ENCODE data around the gene TTBK2. TPM values are rescaled to one million over a fixed set of nuclear protein-coding genes. Genes with fewer than 3 reads are reported as not detected.
A peak's percentile ranks its signal among the peaks of the same experiment; 100 is the strongest.

TTBK2 gene
- total RNA-seq, 5 donors from 2014 or later (not counting 1 experiment from before 2014, with no cell fraction given): 26.2 to 30.7 (median 26.9) TPM

GRCh38 chr15:42721016-42721415 lies 199.6 kb downstream of the TTBK2 start:
- H3K27ac Mint-ChIP-seq: peak overlapping the region in 1 of 2 donors; percentile 52
- H3K36me3 Mint-ChIP-seq: peaks cover 21% of the 10 kb centered on the region
- no peaks in the 10 kb centered on the region for H3K9me3 ChIP-seq
- ATAC-seq (replicated peaks in 1 of 4): no peak
- H3K27me3 Mint-ChIP-seq: no peaks in the 10 kb centered on the region
- 100% methylated on average over 1 of the region's 6 CpGs for WGBS (ENCODE audit: insufficient coverage)
- no peak overlapping the region for H3K4me3 ChIP-seq (ENCODE audit: control insufficient read depth in 1 of 2, extremely low read depth in 1 of 2, low read length in 1 of 2)
- CTCF ChIA-PET: interaction anchor here (0.7 kb wide), 2 partner anchors 22 to 139 kb away, joined by 5 to 6 read pairs; no protein-coding TSS in a partner anchor
- no peaks in the 10 kb centered on the region for H3K9me3 Mint-ChIP-seq
- H3K4me3 Mint-ChIP-seq: no peak overlapping the region
- no peak for DNase-seq
- H3K27ac ChIP-seq (ENCODE audit: low read length): no peak overlapping the region
- POLR2A ChIA-PET: no interaction called here
- no peaks in the 10 kb centered on the region for H3K4me1 Mint-ChIP-seq
- no peaks in the 10 kb centered on the region for H3K27me3 ChIP-seq (replicated peaks in 1 of 2; ENCODE audit: control insufficient read depth in 2 of 2, extremely low read depth in 1 of 2, insufficient read depth in 2 of 2, low read length in 1 of 2)
- no peaks in the 10 kb centered on the region for H3K4me1 ChIP-seq (ENCODE audit: control insufficient read depth in 1 of 2, extremely low read depth in 1 of 2, insufficient read depth in 2 of 2, low read length in 2 of 2)
- peaks cover 3 to 44% of the 10 kb centered on the region in 2 donors for H3K36me3 ChIP-seq (ENCODE audit: control insufficient read depth in 2 of 2, extremely low read depth in 1 of 2, insufficient read depth in 1 of 2, low read length in 1 of 2)

DNA sequence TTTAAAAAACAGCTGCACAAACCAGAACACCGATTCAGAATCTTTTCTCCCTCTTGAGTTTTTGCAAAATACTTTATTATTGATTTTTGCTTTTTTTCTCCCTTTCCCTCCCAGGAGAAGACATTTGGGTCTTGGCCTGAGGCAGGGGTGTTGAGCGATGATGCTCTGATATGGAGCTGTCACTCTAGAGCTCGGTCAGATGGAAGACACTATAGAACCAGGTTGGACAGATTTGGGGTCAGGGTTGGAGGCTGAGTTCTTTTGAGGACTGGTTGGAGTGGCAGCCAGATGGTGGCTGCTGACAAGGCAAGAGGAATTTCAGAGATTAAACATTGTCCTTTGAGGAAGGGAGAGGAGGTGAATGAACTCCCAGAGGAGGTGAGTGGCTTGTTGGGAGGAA lies 200.5 kb downstream of the TTBK2 start:
- H3K4me1 ChIP-seq (ENCODE audit: control insufficient read depth in 1 of 2, extremely low read depth in 1 of 2, insufficient read depth in 2 of 2, low read length in 2 of 2): no peaks in the 10 kb centered on the region
- POLR2A ChIA-PET: no interaction called here
- H3K27me3 ChIP-seq (replicated peaks in 1 of 2; ENCODE audit: control insufficient read depth in 2 of 2, extremely low read depth in 1 of 2, insufficient read depth in 2 of 2, low read length in 1 of 2): no peaks in the 10 kb centered on the region
- Mint-ChIP-seq H3K27ac (peak overlapping the region; percentile 4 to 60), H3K36me3 (peaks cover 15% of the 10 kb centered on the region), H3K4me3 (no peak overlapping the region), H3K9me3 (no peaks in the 10 kb centered on the region), H3K4me1 (no peaks in the 10 kb centered on the region), H3K27me3 (no peaks in the 10 kb centered on the region)
- DNase-seq (no peak), ATAC-seq (replicated peaks in 1 of 4) (no peak)
- CTCF ChIA-PET: no interaction called here
- H3K36me3 ChIP-seq (ENCODE audit: control insufficient read depth in 2 of 2, extremely low read depth in 1 of 2, insufficient read depth in 1 of 2, low read length in 1 of 2): peaks cover 3 to 36% of the 10 kb centered on the region in 2 donors
- WGBS (ENCODE audit: insufficient coverage): 100% methylated on average over 2 of the region's 3 CpGs
- no peak overlapping the region for H3K27ac ChIP-seq (ENCODE audit: low read length)
- no peak overlapping the region for H3K4me3 ChIP-seq (ENCODE audit: control insufficient read depth in 1 of 2, extremely low read depth in 1 of 2, low read length in 1 of 2)
- no peaks in the 10 kb centered on the region for H3K9me3 ChIP-seq

DNA sequence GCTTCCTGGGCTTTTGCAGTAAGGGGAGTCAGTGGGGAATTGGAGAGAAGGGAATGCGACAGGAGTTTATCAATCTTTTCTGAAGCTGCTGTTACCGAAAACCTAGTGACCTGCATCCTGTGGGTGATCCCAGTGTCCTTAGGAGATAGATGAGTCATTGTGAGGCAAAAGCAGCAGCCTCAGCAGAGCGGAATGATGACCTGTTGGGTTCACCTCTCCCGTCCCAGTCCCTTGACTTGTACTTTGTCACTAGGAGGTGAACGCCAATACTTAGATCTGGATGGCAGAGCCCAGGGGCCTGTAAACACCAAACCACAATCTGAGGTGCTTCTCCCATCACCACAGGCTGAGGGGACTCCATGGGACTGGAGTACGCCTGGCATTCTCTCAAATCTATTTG lies 201.5 kb downstream of the TTBK2 start:
- CTCF ChIA-PET: no interaction called here
- H3K4me3 Mint-ChIP-seq: no peak overlapping the region
- Histone ChIP-seq H3K27me3 (replicated peaks in 1 of 2; ENCODE audit: control insufficient read depth in 2 of 2, extremely low read depth in 1 of 2, insufficient read depth in 2 of 2, low read length in 1 of 2) (no peaks in the 10 kb centered on the region), H3K36me3 (ENCODE audit: control insufficient read depth in 2 of 2, extremely low read depth in 1 of 2, insufficient read depth in 1 of 2, low read length in 1 of 2) (peaks cover 3 to 28% of the 10 kb centered on the region in 2 donors), H3K4me1 (ENCODE audit: control insufficient read depth in 1 of 2, extremely low read depth in 1 of 2, insufficient read depth in 2 of 2, low read length in 2 of 2) (no peaks in the 10 kb centered on the region), H3K9me3 (no peaks in the 10 kb centered on the region), H3K4me3 (ENCODE audit: control insufficient read depth in 1 of 2, extremely low read depth in 1 of 2, low read length in 1 of 2) (no peak overlapping the region), H3K27ac (ENCODE audit: low read length) (no peak overlapping the region)
- peaks cover 8% of the 10 kb centered on the region for H3K36me3 Mint-ChIP-seq
- H3K27me3 Mint-ChIP-seq: no peaks in the 10 kb centered on the region
- H3K4me1 Mint-ChIP-seq: no peaks in the 10 kb centered on the region
- 95% methylated on average over 5 of the region's 6 CpGs for WGBS (ENCODE audit: insufficient coverage)
- POLR2A ChIA-PET: interaction anchor here in 1 of 2 donors (0.5 kb wide), 1 partner anchor 188 kb away, joined by 5 read pairs; no protein-coding TSS in a partner anchor
- H3K27ac Mint-ChIP-seq: no peak overlapping the region
- no peaks in the 10 kb centered on the region for H3K9me3 Mint-ChIP-seq
- no peak for DNase-seq
- ATAC-seq (replicated peaks in 1 of 4): no peak

DNA sequence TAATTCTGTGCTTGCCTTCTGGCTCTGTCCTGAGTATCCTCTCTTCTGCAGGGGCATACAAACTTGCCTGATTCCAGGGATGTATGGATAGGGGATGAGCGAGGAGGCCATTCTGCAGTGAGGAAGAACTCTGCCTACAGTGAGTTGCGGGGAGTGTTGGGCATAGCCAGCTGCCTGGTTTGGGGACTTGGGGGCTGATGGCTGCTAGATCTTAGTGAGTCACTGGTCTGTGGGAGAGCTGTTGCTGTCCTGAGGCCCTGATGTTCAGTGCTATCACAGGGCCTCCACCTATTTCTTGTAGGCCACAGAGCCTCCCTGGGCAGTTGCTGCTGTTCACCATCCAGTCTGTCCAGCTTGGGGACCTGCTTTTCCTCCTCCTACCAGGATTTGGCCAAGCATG lies 204.0 kb downstream of the TTBK2 start:
- H3K4me3 Mint-ChIP-seq: no peak overlapping the region
- 94% methylated on average over 2 of the region's 2 CpGs for WGBS (ENCODE audit: insufficient coverage)
- no peak overlapping the region for H3K27ac Mint-ChIP-seq
- no peaks in the 10 kb centered on the region for H3K4me1 ChIP-seq (ENCODE audit: control insufficient read depth in 1 of 2, extremely low read depth in 1 of 2, insufficient read depth in 2 of 2, low read length in 2 of 2)
- H3K36me3 ChIP-seq (ENCODE audit: control insufficient read depth in 2 of 2, extremely low read depth in 1 of 2, insufficient read depth in 1 of 2, low read length in 1 of 2): peaks cover 0 to 13% of the 10 kb centered on the region in 2 donors
- no peak overlapping the region for H3K27ac ChIP-seq (ENCODE audit: low read length)
- ChIA-PET CTCF (interaction anchor here in 1 of 2 donors (0.6 to 1.0 kb wide), 2 partner anchors 9 to 86 kb away, joined by 3 to 10 read pairs; no protein-coding TSS in a partner anchor), POLR2A (no interaction called here)
- ATAC-seq (replicated peaks in 1 of 4) (no peak), DNase-seq (no peak)
- no peaks in the 10 kb centered on the region for H3K4me1 Mint-ChIP-seq
- H3K9me3 ChIP-seq: no peaks in the 10 kb centered on the region
- H3K27me3 ChIP-seq (replicated peaks in 1 of 2; ENCODE audit: control insufficient read depth in 2 of 2, extremely low read depth in 1 of 2, insufficient read depth in 2 of 2, low read length in 1 of 2): no peaks in the 10 kb centered on the region
- peaks cover 8% of the 10 kb centered on the region for H3K36me3 Mint-ChIP-seq
- no peaks in the 10 kb centered on the region for H3K9me3 Mint-ChIP-seq
- no peak overlapping the region for H3K4me3 ChIP-seq (ENCODE audit: control insufficient read depth in 1 of 2, extremely low read depth in 1 of 2, low read length in 1 of 2)
- no peaks in the 10 kb centered on the region for H3K27me3 Mint-ChIP-seq

DNA sequence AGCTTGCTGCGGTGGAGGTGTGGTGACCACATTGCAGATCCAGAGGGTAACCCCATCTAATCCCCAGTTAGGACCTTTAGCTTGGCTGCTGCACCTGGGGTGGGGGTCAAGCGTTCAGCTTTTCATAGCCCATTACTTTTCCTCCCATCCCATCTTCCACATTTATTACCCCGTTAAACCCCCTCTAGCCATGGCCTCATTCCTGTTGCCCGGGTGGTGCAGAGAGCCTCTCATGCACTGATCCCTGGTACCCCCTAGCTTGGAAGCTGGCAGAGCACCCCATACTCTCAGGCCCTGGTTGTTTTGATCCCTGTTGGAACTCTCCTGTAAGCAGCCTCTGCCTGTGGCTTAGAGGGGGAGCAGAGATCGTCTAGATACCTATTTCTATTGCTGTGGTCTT lies 204.5 kb downstream of the TTBK2 start:
- peaks cover 0 to 13% of the 10 kb centered on the region in 2 donors for H3K36me3 ChIP-seq (ENCODE audit: control insufficient read depth in 2 of 2, extremely low read depth in 1 of 2, insufficient read depth in 1 of 2, low read length in 1 of 2)
- no peaks in the 10 kb centered on the region for H3K9me3 ChIP-seq
- 90% methylated on average over 4 of the region's 5 CpGs for WGBS (ENCODE audit: insufficient coverage)
- no peaks in the 10 kb centered on the region for H3K27me3 ChIP-seq (replicated peaks in 1 of 2; ENCODE audit: control insufficient read depth in 2 of 2, extremely low read depth in 1 of 2, insufficient read depth in 2 of 2, low read length in 1 of 2)
- H3K4me1 Mint-ChIP-seq: no peaks in the 10 kb centered on the region
- no peak for DNase-seq
- no peaks in the 10 kb centered on the region for H3K27me3 Mint-ChIP-seq
- H3K4me3 ChIP-seq (ENCODE audit: control insufficient read depth in 1 of 2, extremely low read depth in 1 of 2, low read length in 1 of 2): no peak overlapping the region
- ATAC-seq (replicated peaks in 1 of 4): no peak
- H3K4me3 Mint-ChIP-seq: no peak overlapping the region
- no peaks in the 10 kb centered on the region for H3K9me3 Mint-ChIP-seq
- H3K27ac Mint-ChIP-seq: no peak overlapping the region
- ChIA-PET POLR2A (no interaction called here), CTCF (interaction anchor here in 1 of 2 donors (0.6 to 1.0 kb wide), 2 partner anchors 10 to 86 kb away, joined by 3 to 10 read pairs; no protein-coding TSS in a partner anchor)
- H3K27ac ChIP-seq (ENCODE audit: low read length): no peak overlapping the region
- no peaks in the 10 kb centered on the region for H3K4me1 ChIP-seq (ENCODE audit: control insufficient read depth in 1 of 2, extremely low read depth in 1 of 2, insufficient read depth in 2 of 2, low read length in 2 of 2)
- peaks cover 8% of the 10 kb centered on the region for H3K36me3 Mint-ChIP-seq

DNA sequence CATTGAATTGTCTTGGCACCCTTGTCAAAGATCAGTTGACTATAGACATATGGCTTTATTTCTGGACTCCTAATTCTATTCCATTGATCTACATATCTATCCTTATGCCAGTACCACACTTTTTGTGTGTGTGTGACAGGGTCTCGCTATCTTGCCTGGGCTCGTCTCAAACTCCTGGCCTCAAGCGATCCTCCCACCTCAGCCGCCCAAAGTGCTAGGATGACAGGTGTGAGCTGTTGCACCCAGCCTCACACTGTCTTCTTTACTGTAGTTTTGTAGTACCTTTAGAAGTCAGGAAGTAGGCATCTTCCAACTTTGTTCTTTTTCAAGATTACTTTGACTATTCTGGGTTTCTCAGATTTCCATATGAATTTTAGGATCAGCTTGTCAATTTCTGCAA lies 208.0 kb downstream of the TTBK2 start:
- Histone ChIP-seq H3K27ac (ENCODE audit: low read length) (no peak overlapping the region), H3K36me3 (ENCODE audit: control insufficient read depth in 2 of 2, extremely low read depth in 1 of 2, insufficient read depth in 1 of 2, low read length in 1 of 2) (no peaks in the 10 kb centered on the region), H3K4me3 (ENCODE audit: control insufficient read depth in 1 of 2, extremely low read depth in 1 of 2, low read length in 1 of 2) (no peak overlapping the region), H3K4me1 (ENCODE audit: control insufficient read depth in 1 of 2, extremely low read depth in 1 of 2, insufficient read depth in 2 of 2, low read length in 2 of 2) (no peaks in the 10 kb centered on the region), H3K9me3 (no peaks in the 10 kb centered on the region), H3K27me3 (replicated peaks in 1 of 2; ENCODE audit: control insufficient read depth in 2 of 2, extremely low read depth in 1 of 2, insufficient read depth in 2 of 2, low read length in 1 of 2) (no peaks in the 10 kb centered on the region)
- H3K9me3 Mint-ChIP-seq: no peaks in the 10 kb centered on the region
- WGBS (ENCODE audit: insufficient coverage): no CpG with 5 or more reads among the region's 4 CpGs
- H3K4me3 Mint-ChIP-seq: no peak overlapping the region
- POLR2A ChIA-PET: no interaction called here
- H3K36me3 Mint-ChIP-seq: no peaks in the 10 kb centered on the region
- CTCF ChIA-PET: no interaction called here
- H3K4me1 Mint-ChIP-seq: peaks cover 0 to 5% (median 0%) of the 10 kb centered on the region in 3 donors
- no peaks in the 10 kb centered on the region for H3K27me3 Mint-ChIP-seq
- ATAC-seq (replicated peaks in 1 of 4): no peak
- H3K27ac Mint-ChIP-seq: no peak overlapping the region
- no peak for DNase-seq

GRCh38 chr15:42711746-42712145 lies 208.8 kb downstream of the TTBK2 start:
- no peaks in the 10 kb centered on the region for H3K36me3 ChIP-seq (ENCODE audit: control insufficient read depth in 2 of 2, extremely low read depth in 1 of 2, insufficient read depth in 1 of 2, low read length in 1 of 2)
- Mint-ChIP-seq H3K9me3 (no peaks in the 10 kb centered on the region), H3K4me1 (peaks cover 0 to 5% (median 0%) of the 10 kb centered on the region in 3 donors), H3K36me3 (no peaks in the 10 kb centered on the region), H3K4me3 (no peak overlapping the region), H3K27me3 (no peaks in the 10 kb centered on the region), H3K27ac (no peak overlapping the region)
- DNase-seq (no peak), ATAC-seq (replicated peaks in 1 of 4) (no peak)
- no peaks in the 10 kb centered on the region for H3K4me1 ChIP-seq (ENCODE audit: control insufficient read depth in 1 of 2, extremely low read depth in 1 of 2, insufficient read depth in 2 of 2, low read length in 2 of 2)
- ChIA-PET CTCF (interaction anchor here in 1 of 2 donors (0.6 kb wide), 2 partner anchors 10 to 456 kb away, joined by 3 read pairs; no protein-coding TSS in a partner anchor), POLR2A (no interaction called here)
- H3K27ac ChIP-seq (ENCODE audit: low read length): no peak overlapping the region
- no peak overlapping the region for H3K4me3 ChIP-seq (ENCODE audit: control insufficient read depth in 1 of 2, extremely low read depth in 1 of 2, low read length in 1 of 2)
- no peaks in the 10 kb centered on the region for H3K9me3 ChIP-seq
- no peaks in the 10 kb centered on the region for H3K27me3 ChIP-seq (replicated peaks in 1 of 2; ENCODE audit: control insufficient read depth in 2 of 2, extremely low read depth in 1 of 2, insufficient read depth in 2 of 2, low read length in 1 of 2)
- no CpG with 5 or more reads among the region's 3 CpGs for WGBS (ENCODE audit: insufficient coverage)
